Transverse colon (tissue), 4 donors: ENCODE data around the gene NEK2.

Source experiments
- CTCF ChIP-seq, 5 experiments: fragments of 200-600 bp in 3 of 5; fragments of 450-650 bp in 2 of 5; sonication (generic) in 3 of 5; IDR thresholded peaks; 1 replicate in 2 of 5; 2 replicates in 3 of 5; pipeline ENCODE4 v1.5.1; 2016 to 2017; ENCODE audit warnings: antibody characterized with exemption in 5 of 5, inconsistent platforms in 3 of 5, mild to moderate bottlenecking in 2 of 5, moderate library complexity in 1 of 5
- POLR2A ChIP-seq: fragments of 450-650 bp; IDR thresholded peaks from one replicate; pipeline ENCODE4 v1.6.1; 2016; ENCODE audit warnings: antibody characterized with exemption, mild to moderate bottlenecking, moderate library complexity
- POLR2AphosphoS5 ChIP-seq, 3 donors: sonication (generic); formaldehyde crosslinking; IDR thresholded peaks; one replicate each; pipeline ENCODE4 v1.6.1; 2016; ENCODE audit warnings: antibody characterized with exemption in 3 of 3

- TF ChIP-seq CTCF (IDR thresholded peaks at IDR 0.05) (no peak), POLR2AphosphoS5 (IDR thresholded peaks at IDR 0.05) (no peak), POLR2A (no peak)
These were observed 29.1 kb upstream of the NEK2 start for GRCh38 chr1:211704543-211704942.
